HepG2 (cell line): Measurements from ENCODE around the gene LSS.

Experiments
- CBX5 ChIP-seq: sonication (generic); formaldehyde crosslinking; IDR thresholded peaks from 2 replicates; pipeline ENCODE4 v1.4.0; 2020; ENCODE audit warnings: missing genetic modification reagents, borderline replicate concordance
- EZH2 ChIP-seq: conservative IDR thresholded peaks from 2 replicates; pipeline ENCODE4 v1.6.1; 2012; ENCODE audit warnings: mild to moderate bottlenecking, low read depth, low read length, moderate library complexity
- JUNB ChIP-seq: sonication (generic); formaldehyde crosslinking; IDR thresholded peaks from 2 replicates; pipeline ENCODE4 v1.8.0; 2022; ENCODE audit warnings: missing genetic modification reagents, mild to moderate bottlenecking, borderline replicate concordance
- POLR2AphosphoS2 ChIP-seq: IDR thresholded peaks from 2 replicates; pipeline ENCODE4 v1.6.1; 2011; ENCODE audit warnings: low read depth, low read length, improper control_type of control experiment
- POLR2G ChIP-seq: fragments of 200-400 bp; formaldehyde crosslinking; IDR thresholded peaks from 2 replicates; pipeline ENCODE4 v1.6.1; 2018; ENCODE audit warnings: mild to moderate bottlenecking, low read depth, low read length, moderate library complexity
- SNRNP70 ChIP-seq: fragments of 200-400 bp; formaldehyde crosslinking; IDR thresholded peaks from 2 replicates; pipeline ENCODE4 v1.6.1; 2017; ENCODE audit warnings: mild to moderate bottlenecking, low read depth, low read length, moderate library complexity
- TBP ChIP-seq: sonication (generic); formaldehyde crosslinking; IDR thresholded peaks from 2 replicates; pipeline ENCODE4 v1.5.0; 2020; ENCODE audit warnings: missing genetic modification reagents
- ZFP36 ChIP-seq: fragments of 150-350 bp; IDR thresholded peaks from 2 replicates; pipeline ENCODE4 v1.6.1; 2018; ENCODE audit warnings: borderline replicate concordance, low read length, low read depth; ENCODE audit not compliant: partially characterized antibody
- TF ChIP-seq, protein P1 (sequence below): sonication (generic); formaldehyde crosslinking; IDR thresholded peaks from 2 replicates; pipeline ENCODE4 v1.5.0; 2020; ENCODE audit warnings: mild to moderate bottlenecking, missing genetic modification reagents, moderate library complexity
- TF ChIP-seq, protein P2 (sequence below): sonication (generic); formaldehyde crosslinking; IDR thresholded peaks from 2 replicates; pipeline ENCODE4 v1.5.0; 2020; ENCODE audit warnings: mild to moderate bottlenecking, missing genetic modification reagents
- TF ChIP-seq, protein P3 (sequence below): sonication (generic); formaldehyde crosslinking; IDR thresholded peaks from 2 replicates; pipeline ENCODE4 v1.5.0; 2020; ENCODE audit warnings: mild to moderate bottlenecking, missing genetic modification reagents, borderline replicate concordance

DNA sequence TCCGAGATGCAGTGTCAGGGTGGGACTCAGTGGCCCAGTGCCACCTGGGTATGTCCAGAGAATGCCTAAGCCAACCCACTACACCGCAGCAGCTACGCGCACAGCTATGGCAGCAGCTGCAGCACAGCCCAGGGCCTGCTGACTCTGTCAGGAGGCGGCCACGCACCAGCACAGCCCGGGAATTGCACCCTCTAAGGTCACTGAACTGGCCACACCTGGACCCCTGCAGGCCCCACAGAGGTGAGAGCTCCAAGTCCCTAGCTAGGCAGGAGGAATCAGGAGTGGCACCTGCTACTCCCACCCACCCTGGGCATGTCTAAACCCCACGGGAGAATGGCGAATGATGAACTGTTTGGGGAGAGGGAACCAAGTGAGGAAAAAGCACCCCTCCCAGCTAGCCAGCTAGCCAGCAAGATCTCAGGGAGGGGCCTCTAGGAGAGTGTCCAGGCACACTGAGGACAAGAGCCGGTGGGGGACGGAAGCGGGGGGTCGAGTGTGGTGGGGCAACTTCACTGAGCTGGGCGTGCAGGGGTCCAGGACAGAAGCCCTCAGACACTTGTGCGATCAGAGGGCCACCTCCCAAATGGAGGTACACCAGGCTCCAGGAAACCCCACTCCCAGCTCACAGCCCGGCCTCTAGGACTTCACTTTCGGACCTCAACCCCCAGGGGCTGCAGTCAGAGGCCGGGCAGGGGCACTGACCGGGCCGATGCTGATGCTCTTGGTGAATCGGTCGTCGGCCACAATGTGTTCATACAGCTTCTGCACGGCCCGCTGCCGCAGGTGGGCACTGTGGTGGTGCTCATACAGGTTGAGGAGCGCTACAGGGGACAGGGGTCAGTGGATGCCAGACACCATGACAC is 13.9 kb downstream of the LSS start:
- TF ChIP-seq CBX5 (no peak), POLR2G (no peak), TBP (no peak), ZFP36 (no peak), SNRNP70 (no peak), JUNB (no peak), EZH2 (no peak), POLR2AphosphoS2 (no peak)
- TF ChIP-seq, protein P1, sequence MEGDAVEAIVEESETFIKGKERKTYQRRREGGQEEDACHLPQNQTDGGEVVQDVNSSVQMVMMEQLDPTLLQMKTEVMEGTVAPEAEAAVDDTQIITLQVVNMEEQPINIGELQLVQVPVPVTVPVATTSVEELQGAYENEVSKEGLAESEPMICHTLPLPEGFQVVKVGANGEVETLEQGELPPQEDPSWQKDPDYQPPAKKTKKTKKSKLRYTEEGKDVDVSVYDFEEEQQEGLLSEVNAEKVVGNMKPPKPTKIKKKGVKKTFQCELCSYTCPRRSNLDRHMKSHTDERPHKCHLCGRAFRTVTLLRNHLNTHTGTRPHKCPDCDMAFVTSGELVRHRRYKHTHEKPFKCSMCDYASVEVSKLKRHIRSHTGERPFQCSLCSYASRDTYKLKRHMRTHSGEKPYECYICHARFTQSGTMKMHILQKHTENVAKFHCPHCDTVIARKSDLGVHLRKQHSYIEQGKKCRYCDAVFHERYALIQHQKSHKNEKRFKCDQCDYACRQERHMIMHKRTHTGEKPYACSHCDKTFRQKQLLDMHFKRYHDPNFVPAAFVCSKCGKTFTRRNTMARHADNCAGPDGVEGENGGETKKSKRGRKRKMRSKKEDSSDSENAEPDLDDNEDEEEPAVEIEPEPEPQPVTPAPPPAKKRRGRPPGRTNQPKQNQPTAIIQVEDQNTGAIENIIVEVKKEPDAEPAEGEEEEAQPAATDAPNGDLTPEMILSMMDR (CRISPR knock-in tag), result no peak
- TF ChIP-seq, protein P2, sequence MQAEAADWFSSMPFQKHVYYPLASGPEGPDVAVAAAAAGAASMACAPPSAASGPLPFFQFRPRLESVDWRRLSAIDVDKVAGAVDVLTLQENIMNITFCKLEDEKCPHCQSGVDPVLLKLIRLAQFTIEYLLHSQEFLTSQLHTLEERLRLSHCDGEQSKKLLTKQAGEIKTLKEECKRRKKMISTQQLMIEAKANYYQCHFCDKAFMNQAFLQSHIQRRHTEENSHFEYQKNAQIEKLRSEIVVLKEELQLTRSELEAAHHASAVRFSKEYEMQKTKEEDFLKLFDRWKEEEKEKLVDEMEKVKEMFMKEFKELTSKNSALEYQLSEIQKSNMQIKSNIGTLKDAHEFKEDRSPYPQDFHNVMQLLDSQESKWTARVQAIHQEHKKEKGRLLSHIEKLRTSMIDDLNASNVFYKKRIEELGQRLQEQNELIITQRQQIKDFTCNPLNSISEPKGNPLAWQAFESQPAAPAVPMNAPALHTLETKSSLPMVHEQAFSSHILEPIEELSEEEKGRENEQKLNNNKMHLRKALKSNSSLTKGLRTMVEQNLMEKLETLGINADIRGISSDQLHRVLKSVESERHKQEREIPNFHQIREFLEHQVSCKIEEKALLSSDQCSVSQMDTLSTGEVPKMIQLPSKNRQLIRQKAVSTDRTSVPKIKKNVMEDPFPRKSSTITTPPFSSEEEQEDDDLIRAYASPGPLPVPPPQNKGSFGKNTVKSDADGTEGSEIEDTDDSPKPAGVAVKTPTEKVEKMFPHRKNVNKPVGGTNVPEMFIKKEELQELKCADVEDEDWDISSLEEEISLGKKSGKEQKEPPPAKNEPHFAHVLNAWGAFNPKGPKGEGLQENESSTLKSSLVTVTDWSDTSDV (CRISPR knock-in tag), result no peak
- TF ChIP-seq, protein P3, sequence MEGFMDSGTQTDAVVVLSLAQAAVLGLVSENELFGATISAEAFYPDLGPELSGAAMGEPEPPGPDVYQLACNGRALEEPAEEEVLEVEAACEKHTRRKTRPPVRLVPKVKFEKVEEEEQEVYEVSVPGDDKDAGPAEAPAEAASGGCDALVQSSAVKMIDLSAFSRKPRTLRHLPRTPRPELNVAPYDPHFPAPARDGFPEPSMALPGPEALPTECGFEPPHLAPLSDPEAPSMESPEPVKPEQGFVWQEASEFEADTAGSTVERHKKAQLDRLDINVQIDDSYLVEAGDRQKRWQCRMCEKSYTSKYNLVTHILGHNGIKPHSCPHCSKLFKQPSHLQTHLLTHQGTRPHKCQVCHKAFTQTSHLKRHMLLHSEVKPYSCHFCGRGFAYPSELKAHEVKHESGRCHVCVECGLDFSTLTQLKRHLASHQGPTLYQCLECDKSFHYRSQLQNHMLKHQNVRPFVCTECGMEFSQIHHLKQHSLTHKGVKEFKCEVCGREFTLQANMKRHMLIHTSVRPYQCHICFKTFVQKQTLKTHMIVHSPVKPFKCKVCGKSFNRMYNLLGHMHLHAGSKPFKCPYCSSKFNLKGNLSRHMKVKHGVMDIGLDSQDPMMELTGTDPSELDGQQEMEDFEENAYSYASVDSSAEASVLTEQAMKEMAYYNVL (CRISPR knock-in tag), result no peak
